GM12878 (cell line): Measurements from ENCODE around the gene DCAF8. TPM values are rescaled to one million over a fixed set of nuclear protein-coding genes. Genes with fewer than 3 reads are reported as not detected.

ENCODE experiments used
- E4F1 ChIP-seq: fragments of 450-650 bp; IDR thresholded peaks from 2 replicates; pipeline ENCODE4 v1.6.1; 2018; ENCODE audit warnings: borderline replicate concordance, mild to moderate bottlenecking; ENCODE audit not compliant: partially characterized antibody
- ELK1 ChIP-seq: IDR thresholded peaks from 2 replicates; pipeline ENCODE4 v1.6.1; 2012; ENCODE audit warnings: low read depth, low read length, improper control_type of control experiment
- IKZF1 ChIP-seq: fragments of 450-650 bp; conservative IDR thresholded peaks from 2 replicates; pipeline ENCODE4 v1.6.1; 2017; ENCODE audit warnings: antibody characterized with exemption, mild to moderate bottlenecking
- IKZF2 ChIP-seq, 2 experiments: fragments of 450-650 bp; IDR thresholded peaks; 2 replicates each; pipeline ENCODE4 v1.6.1; 2017; ENCODE audit warnings: mild to moderate bottlenecking in 2 of 2, moderate library complexity in 2 of 2
- NKRF ChIP-seq: fragments of 450-650 bp; conservative IDR thresholded peaks from 2 replicates; pipeline ENCODE4 v1.6.1; 2017; ENCODE audit warnings: mild to moderate bottlenecking, moderate library complexity
- POLR2AphosphoS2 ChIP-seq: IDR thresholded peaks from 2 replicates; pipeline ENCODE4 v1.6.1; 2011; ENCODE audit warnings: low read depth, mild to moderate bottlenecking, low read length, improper control_type of control experiment, moderate library complexity
- RB1 ChIP-seq: fragments of 450-650 bp; formaldehyde crosslinking; IDR thresholded peaks from 2 replicates; pipeline ENCODE4 v1.6.1; 2017; ENCODE audit warnings: mild to moderate bottlenecking, borderline replicate concordance
- SMARCA5 ChIP-seq: fragments of 450-650 bp; IDR thresholded peaks from 2 replicates; pipeline ENCODE4 v1.6.1; 2017; ENCODE audit warnings: mild to moderate bottlenecking
- SUZ12 ChIP-seq: fragments of 200-600 bp; sonication (generic); IDR thresholded peaks from one replicate; pipeline ENCODE4 v1.6.1; 2018; ENCODE audit warnings: antibody characterized with exemption, mild to moderate bottlenecking; ENCODE audit not compliant: unreplicated experiment
- polyA plus RNA-seq, 11 experiments: library from polyadenylated mRNA; depleted of rRNA in 4 of 11; unstranded in 6 of 11; stranded (reverse) in 5 of 11; fragments of >200 nt; fragmentation: Nextera tagmentation in 4 of 11; fragmentation: Illumina TruSeq in 1 of 11; extraction: Ambion mirVana in 4 of 11; extraction: Trizol in 1 of 11; gene quantifications; 1 replicate in 1 of 11; 2 replicates in 10 of 11; pipeline versions ENCODE4 v1.2.1 to v1.2.3, GENCODE V29; 2011 to 2016; ENCODE audit warnings: inconsistent platforms in 2 of 11, missing spikeins in 2 of 11, low read depth in 1 of 11
- total RNA-seq, 4 experiments: library from RNA; depleted of rRNA in 3 of 4; stranded (reverse); fragments of >200 nt in 3 of 4; fragmentation: Illumina TruSeq in 1 of 4; extraction: Trizol in 1 of 4; gene quantifications; 2 replicates each; pipeline versions ENCODE4 v1.2.1 to v1.2.3, GENCODE V29; 2013 to 2021

The DCAF8 gene
- total and polyA plus RNA-seq, 10 of the 15 experiments (the other 5 are each of a cell fraction or from before 2014, with no cell fraction given), result 10.4 to 152 (median 84.6) TPM

GRCh38 chr1:160205242-160206035 lies 56.9 kb downstream of the DCAF8 start, which contains the start of gene PEA15 (continued):
- no peak for TF ChIP-seq E4F1
- peak; percentile 66; the same call in 1 of the 2 replicates for TF ChIP-seq NKRF
- 0 out of 2 replicates have a peak, but pooled peaks have one; percentile 37 for TF ChIP-seq SMARCA5
- no peak for TF ChIP-seq IKZF2 (IDR thresholded peaks at IDR 0.05)
- TF ChIP-seq POLR2AphosphoS2, result peak; percentile 42; the same call in 1 of the 2 replicates
- no peak for TF ChIP-seq ELK1
- no peak for TF ChIP-seq SUZ12
- TF ChIP-seq RB1, result peak; percentile 55; the same call in 1 of the 2 replicates
- TF ChIP-seq IKZF1, result peak; percentile 26; the same call in 1 of the 2 replicates
- TF ChIP-seq, all 136 proteins: peak for 16
